Activated CD4-positive, CD25-positive, alpha-beta regulatory T cell treated with anti-CD3 and anti-CD28 coated beads, Interleukin-2, amount 50 U/mL, for 72 hours (primary cell): ENCODE measurements around the gene OTOA.
"Not testable (repeated sequence)": the region's sequence is repeated elsewhere in the genome, so short reads cannot be mapped to it uniquely, and the experiment has no call there.

Source experiments
- DNase-seq: peaks from one replicate; pipeline ENCODE4 v3.0.0; 2021

The OTOA gene

GRCh38 chr16:21642861-21643260, 20.9 kb upstream of the OTOA start:
- DNase-seq = no peak

GRCh38 chr16:21643785-21644184, 20.0 kb upstream of the OTOA start:
- no peak for DNase-seq

GRCh38 chr16:21644674-21645073, 19.1 kb upstream of the OTOA start:
- no peak for DNase-seq

GRCh38 chr16:21645261-21645721, 18.5 kb upstream of the OTOA start:
- no peak for DNase-seq

- DNase-seq = no peak
Measured at GRCh38 chr16:21646091-21646490, 17.7 kb upstream of the OTOA start.

GRCh38 chr16:21646721-21647561, 16.8 kb upstream of the OTOA start:
- peak; percentile 62 for DNase-seq

GRCh38 chr16:21647562-21648164, 16.1 kb upstream of the OTOA start:
- DNase-seq = no peak

GRCh38 chr16:21649826-21650406, 13.9 kb upstream of the OTOA start:
- not testable (repeated sequence) for DNase-seq

- DNase-seq = no peak
Measured at GRCh38 chr16:21650521-21650920, 13.2 kb upstream of the OTOA start.

GRCh38 chr16:21651515-21651914, 12.3 kb upstream of the OTOA start:
- DNase-seq = no peak

GRCh38 chr16:21652453-21652852, 11.3 kb upstream of the OTOA start, which contains the start of gene IGSF6:
TSS of gene IGSF6 (minus strand) at chr16:21652608. CDS start at chr16:21652598, 10 bp downstream.
- DNase-seq = no peak

- DNase-seq = no peak
Measured at GRCh38 chr16:21653571-21653970, 10.2 kb upstream of the OTOA start.

GRCh38 chr16:21654466-21654865, 9.3 kb upstream of the OTOA start:
- no peak for DNase-seq

- DNase-seq = no peak
Measured at GRCh38 chr16:21654881-21655280, 8.9 kb upstream of the OTOA start.

- DNase-seq = no peak
Measured at GRCh38 chr16:21656795-21657768, 6.7 kb upstream of the OTOA start.

- DNase-seq = no peak
Measured at GRCh38 chr16:21659124-21659523, 4.6 kb upstream of the OTOA start.

GRCh38 chr16:21664801-21665492, 1.2 kb downstream of the OTOA start:
- DNase-seq = no peak

- no peak for DNase-seq
Measured at GRCh38 chr16:21666772-21667171, 3.0 kb downstream of the OTOA start.

- DNase-seq = no peak
Measured at GRCh38 chr16:21667575-21667974, 3.8 kb downstream of the OTOA start.

- DNase-seq = no peak
Measured at GRCh38 chr16:21673469-21673868, 9.7 kb downstream of the OTOA start.

GRCh38 chr16:21674456-21674855, 10.7 kb downstream of the OTOA start:
- DNase-seq = not testable (repeated sequence)

- not testable (repeated sequence) for DNase-seq
Measured at GRCh38 chr16:21680714-21681113, 16.9 kb downstream of the OTOA start.
